H1 (cell line): ENCODE measurements around the gene CIB4. TPM values are rescaled to one million over a fixed set of nuclear protein-coding genes. Genes with fewer than 3 reads are reported as not detected.
A peak's percentile ranks its signal among the peaks of the same experiment; 100 is the strongest.

Source experiments
- CTCF ChIA-PET: fragments of 300-600 bp; sonication (Branson Sonifier 250); formaldehyde crosslinking; loops from one replicate; lab custom pipeline; 2021; ENCODE audit not compliant: partially characterized antibody; lab: Charles Lee
- POLR2A ChIA-PET: fragments of 300-600 bp; sonication (Branson Sonifier 250); formaldehyde crosslinking; loops from one replicate; lab custom pipeline; 2021; ENCODE audit warnings: inconsistent platforms; ENCODE audit not compliant: partially characterized antibody; lab: Charles Lee
- DNase-seq, 2 experiments: peaks; one replicate each; pipeline versions ENCODE4 v3.0.0 to v3.0.0-alpha.2; 2010 to 2022; ENCODE audit warnings: low spot score in 2 of 2, low read depth in 1 of 2, mixed read lengths in 1 of 2
- FAIRE-seq: peaks from 2 replicates; lab custom pipeline; 2011; peaks lifted over from hg19 to GRCh38; lab: Jason Lieb, UNC
- H2AFZ ChIP-seq: 2 replicates; pipeline ENCODE4 v1.8.1; 2012; ENCODE audit warnings: low read length, inconsistent platforms
- H2AK5ac ChIP-seq: 2 replicates; pipeline ENCODE4 v1.6.1; 2013; ENCODE audit warnings: low read depth, low read length
- H2BK120ac ChIP-seq: replicated peaks from 2 replicates; pipeline ENCODE3; 2013; ENCODE audit warnings: low read depth, low read length, inconsistent platforms
- H2BK12ac ChIP-seq: 2 replicates; pipeline ENCODE4 v1.6.1; 2013; ENCODE audit warnings: low read depth, low read length
- H2BK15ac ChIP-seq: 2 replicates; pipeline ENCODE4 v1.6.1; 2013; ENCODE audit warnings: low read length
- H2BK20ac ChIP-seq: 2 replicates; pipeline ENCODE4 v1.6.1; 2013; ENCODE audit warnings: low read length
- H2BK5ac ChIP-seq: 2 replicates; pipeline ENCODE4 v1.6.1; 2013; ENCODE audit warnings: low read depth, low read length
- H3K14ac ChIP-seq: 2 replicates; pipeline ENCODE4 v1.6.1; 2013; ENCODE audit warnings: inconsistent platforms; ENCODE audit not compliant: insufficient read length
- H3K18ac ChIP-seq: 2 replicates; pipeline ENCODE4 v1.6.1; 2013; ENCODE audit warnings: low read length; ENCODE audit errors: extremely low read depth
- H3K23ac ChIP-seq: 2 replicates; pipeline ENCODE4 v1.6.1; 2013; ENCODE audit warnings: inconsistent platforms; ENCODE audit not compliant: insufficient read length
- H3K23me2 ChIP-seq: 2 replicates; pipeline ENCODE4 v1.6.1; 2013; ENCODE audit warnings: low read depth, low read length
- H3K27ac ChIP-seq: 2 replicates; pipeline ENCODE4 v1.6.1; 2011; ENCODE audit warnings: low read depth, low read length, inconsistent platforms
- H3K27me3 ChIP-seq, 4 experiments: replicated peaks in 1 of 4; 1 replicate in 1 of 4; 2 replicates in 3 of 4; pipeline versions ENCODE4 v1.6.1 to v1.8.1; 2011 to 2013; ENCODE audit warnings: low read length in 3 of 4, mild to moderate bottlenecking in 3 of 4, inconsistent platforms in 2 of 4, mixed read lengths in 2 of 4, moderate library complexity in 1 of 4; ENCODE audit not compliant: control insufficient read depth in 3 of 4, insufficient read depth in 3 of 4; ENCODE audit errors: extremely low read depth in 1 of 4
- H3K36me3 ChIP-seq, 4 experiments: 2 replicates each; pipeline versions ENCODE4 v1.6.1 to v1.8.1; 2011 to 2013; ENCODE audit warnings: mild to moderate bottlenecking in 4 of 4, low read length in 3 of 4, moderate library complexity in 2 of 4, control low read depth in 1 of 4, inconsistent platforms in 1 of 4; ENCODE audit not compliant: insufficient read depth in 4 of 4, control insufficient read depth in 2 of 4
- H3K4ac ChIP-seq: replicated peaks from 2 replicates; pipeline ENCODE3; 2013; ENCODE audit warnings: low read length, low read depth, mixed read lengths, inconsistent platforms; ENCODE audit not compliant: insufficient read length
- H3K4me1 ChIP-seq, 4 experiments: replicated peaks in 1 of 4; 1 replicate in 1 of 4; 2 replicates in 3 of 4; pipeline versions ENCODE4 v1.6.1 to v1.8.1; 2011 to 2013; ENCODE audit warnings: low read length in 3 of 4, inconsistent platforms in 2 of 4, mixed read lengths in 1 of 4; ENCODE audit not compliant: insufficient read depth in 4 of 4, control insufficient read depth in 3 of 4
- H3K4me2 ChIP-seq, 2 experiments: 2 replicates each; pipeline versions ENCODE4 v1.6.1 to v1.8.1; 2011 to 2013; ENCODE audit warnings: low read depth in 2 of 2, low read length in 2 of 2, control low read depth in 1 of 2, inconsistent platforms in 1 of 2, mild to moderate bottlenecking in 1 of 2; ENCODE audit not compliant: insufficient read depth in 1 of 2
- H3K4me3 ChIP-seq, 4 experiments: fragments of 200-600, 300-600 bp in 1 of 4; sonication (generic), shearing (Covaris generic), sonication (Bioruptor Twin) in 1 of 4; 2 replicates each; pipeline versions ENCODE4 v1.5.1 to v1.8.1; 2011 to 2016; ENCODE audit warnings: low read length in 4 of 4, low read depth in 3 of 4, control low read depth in 2 of 4, inconsistent platforms in 2 of 4, mild to moderate bottlenecking in 2 of 4, mixed read lengths in 1 of 4, moderate library complexity in 1 of 4; ENCODE audit not compliant: insufficient read depth in 2 of 4; ENCODE audit errors: extremely low read depth in 1 of 4
- H3K56ac ChIP-seq: replicated peaks from 2 replicates; pipeline ENCODE3; 2013; ENCODE audit warnings: low read depth, mild to moderate bottlenecking, mixed read lengths, low read length, inconsistent platforms; ENCODE audit not compliant: insufficient read length
- H3K79me1 ChIP-seq: 2 replicates; pipeline ENCODE4 v1.6.1; 2013; ENCODE audit warnings: low read depth, low read length, control low read depth
- H3K79me2 ChIP-seq, 2 experiments: 2 replicates each; pipeline versions ENCODE4 v1.6.1 to v1.8.1; 2012 to 2013; ENCODE audit warnings: low read length in 2 of 2, mild to moderate bottlenecking in 2 of 2, inconsistent platforms in 1 of 2; ENCODE audit not compliant: insufficient read depth in 2 of 2, control insufficient read depth in 1 of 2
- H3K9ac ChIP-seq, 4 experiments: replicated peaks in 1 of 4; 1 replicate in 1 of 4; 2 replicates in 3 of 4; pipeline versions ENCODE4 v1.6.1 to v1.8.1; 2011 to 2013; ENCODE audit warnings: low read depth in 3 of 4, low read length in 3 of 4, control low read depth in 2 of 4, mild to moderate bottlenecking in 2 of 4, moderate library complexity in 2 of 4, inconsistent platforms in 1 of 4; ENCODE audit errors: extremely low read depth in 1 of 4
- H3K9me3 ChIP-seq, 2 experiments: 2 replicates each; pipeline versions ENCODE4 v1.6.1 to v1.8.1; 2012 to 2013; ENCODE audit warnings: mild to moderate bottlenecking in 2 of 2, moderate library complexity in 2 of 2, control low read depth in 1 of 2, inconsistent platforms in 1 of 2, low read depth in 1 of 2, low read length in 1 of 2, mixed read lengths in 1 of 2; ENCODE audit not compliant: insufficient read depth in 2 of 2
- H4K20me1 ChIP-seq, 2 experiments: replicated peaks in 1 of 2; 2 replicates each; pipeline versions ENCODE3 to v1.8.1; 2011 to 2013; ENCODE audit warnings: inconsistent platforms in 2 of 2, low read length in 2 of 2, mild to moderate bottlenecking in 1 of 2; ENCODE audit not compliant: insufficient read depth in 2 of 2, control insufficient read depth in 1 of 2
- H4K5ac ChIP-seq: 2 replicates; pipeline ENCODE4 v1.6.1; 2013; ENCODE audit warnings: low read length, low read depth, mixed read lengths, inconsistent platforms; ENCODE audit not compliant: insufficient read length
- H4K8ac ChIP-seq: 2 replicates; pipeline ENCODE4 v1.8.0; 2013; ENCODE audit warnings: mild to moderate bottlenecking, moderate library complexity, low read length, inconsistent platforms; ENCODE audit not compliant: insufficient read depth; ENCODE audit errors: extremely low read depth
- H4K91ac ChIP-seq: replicated peaks from 2 replicates; pipeline ENCODE3; 2013; ENCODE audit warnings: low read length, mixed read lengths, inconsistent platforms; ENCODE audit not compliant: insufficient read length
- CHD1 ChIP-seq: IDR thresholded peaks from 2 replicates; pipeline ENCODE4 v1.6.1; 2012; ENCODE audit warnings: low read depth, low read length, improper control_type of control experiment
- KDM5A ChIP-seq: fragments of 200-600 bp; IDR thresholded peaks from 2 replicates; pipeline ENCODE4 v1.7.1; 2012; ENCODE audit warnings: mild to moderate bottlenecking, low read length, inconsistent platforms, mixed read lengths
- RNF2 ChIP-seq: fragments of 200-900, 300-1000 bp; sonication (generic); IDR thresholded peaks from 2 replicates; pipeline ENCODE4 v1.7.1; 2016; ENCODE audit warnings: borderline replicate concordance, low read depth, mild to moderate bottlenecking, antibody characterized with exemption, low read length; ENCODE audit not compliant: poor library complexity, severe bottlenecking; ENCODE audit errors: missing control alignments
- WGBS, 2 experiments: shearing (Covaris generic) in 1 of 2; methylation state at CpG; one replicate each; pipeline versions ENCODE4 v1.1.6 to v1.1.7; 2013 to 2015; ENCODE audit warnings: low lambda C conversion rate in 2 of 2, mixed read lengths in 2 of 2, inconsistent platforms in 1 of 2, low coverage in 1 of 2, missing lambda C conversion rate in 1 of 2; ENCODE audit not compliant: insufficient replicate concordance in 2 of 2, insufficient coverage in 1 of 2, insufficient read length in 1 of 2; ENCODE audit errors: extremely low coverage in 1 of 2, missing lambda C conversion rate in 1 of 2; 5-methylcytosine and 5-hydroxymethylcytosine counted together
- polyA plus RNA-seq, 7 experiments: library from polyadenylated mRNA; depleted of rRNA in 3 of 7; stranded (reverse) in 5 of 7; unstranded in 2 of 7; fragments of >200 nt in 5 of 7; fragments of 200-250 nt in 2 of 7; gene quantifications; 1 replicate in 5 of 7; 2 replicates in 1 of 7; 4 replicates in 1 of 7; pipeline versions ENCODE4 v1.2.1 to v1.2.3, GENCODE V29; 2011 to 2013; ENCODE audit warnings: missing spikeins in 2 of 7, mixed read lengths in 2 of 7
- total RNA-seq: library from RNA; stranded (reverse); fragmentation: NEBNext Ultra II Directional; extraction: Animal tissue kit (Norgen Biotek cat#: 25700); gene quantifications from 2 replicates; pipeline ENCODE4 v1.2.1, GENCODE V29; 2021

Gene CIB4
- total and polyA plus RNA-seq, 2 of the 8 experiments (the other 6 are each of a cell fraction or from before 2014, with no cell fraction given), result not detected

GRCh38 chr2:26561918-26562810 is 79.0 kb downstream of the CIB4 start:
- Histone ChIP-seq H3K27me3 (peaks cover 0 to 20% (median 9%) of the 10 kb centered on the region in 4 experiments; a peak in 5 of 7 replicates), H3K79me2 (no peaks in the 10 kb centered on the region), H3K9me3 (no peaks in the 10 kb centered on the region), H3K79me1 (no peaks in the 10 kb centered on the region), H4K20me1 (no peaks in the 10 kb centered on the region), H4K91ac (no peak overlapping the region), H3K56ac (no peak overlapping the region), H3K4me1 (peaks cover 0 to 24% (median 11%) of the 10 kb centered on the region in 4 experiments; a peak in 6 of 7 replicates), H3K9ac (no peak overlapping the region), H2AFZ (no peak overlapping the region), H2BK20ac (no peak overlapping the region), H3K23ac (no peak overlapping the region), H2BK15ac (0 out of 2 replicates have a peak overlapping the region, but pooled peaks have one; percentile 72), H3K27ac (no peak overlapping the region), H3K23me2 (no peaks in the 10 kb centered on the region; the same call in 1 of the 2 replicates), H3K4me2 (peak overlapping the region; percentile 24 to 48), H2AK5ac (no peak overlapping the region), H3K18ac (no peak overlapping the region; the same call in 1 of the 2 replicates), H3K4me3 (peak overlapping the region in 2 of 4 experiments; percentile 19 to 35; a peak in 3 of 8 replicates), H4K5ac (no peak overlapping the region), H2BK12ac (0 out of 2 replicates have a peak overlapping the region, but pooled peaks have one; percentile 27), H3K14ac (no peak overlapping the region), H2BK120ac (no peak overlapping the region), H3K4ac (no peak overlapping the region), H2BK5ac (no peak overlapping the region), H3K36me3 (no peaks in the 10 kb centered on the region), H4K8ac (peak overlapping the region; percentile 68; the same call in 1 of the 2 replicates)
- CTCF ChIA-PET, result interaction anchor here (0.8 to 11.9 kb wide), 10 partner anchors 9 to 93 kb away, joined by 3 to 159 read pairs (median 4); no protein-coding TSS in a partner anchor
- FAIRE-seq (no peak), DNase-seq (no peak)
- no peak for TF ChIP-seq RNF2
- TF ChIP-seq KDM5A, result no peak
- TF ChIP-seq CHD1, result no peak
- 77% methylated on average over 48 of the region's 69 CpGs; no CpG with 5 or more reads in 1 of the 2 experiments for WGBS, 2 experiments
- POLR2A ChIA-PET, result no interaction called here
